NCI-H510A treated with DMSO at 0.1 percent for 48 hours (cell line): ENCODE measurements around the gene ATIC.
"Not testable (repeated sequence)": the region's sequence is repeated elsewhere in the genome, so short reads cannot be mapped to it uniquely, and the experiment has no call there.

Source experiments
- DNase-seq: peaks from one replicate; lab custom pipeline; 2025; lab: John Stamatoyannopoulos, UW

The ATIC gene

GRCh38 chr2:215315301-215315700, 3.4 kb downstream of the ATIC start:
- DNase-seq = no peak

DNA sequence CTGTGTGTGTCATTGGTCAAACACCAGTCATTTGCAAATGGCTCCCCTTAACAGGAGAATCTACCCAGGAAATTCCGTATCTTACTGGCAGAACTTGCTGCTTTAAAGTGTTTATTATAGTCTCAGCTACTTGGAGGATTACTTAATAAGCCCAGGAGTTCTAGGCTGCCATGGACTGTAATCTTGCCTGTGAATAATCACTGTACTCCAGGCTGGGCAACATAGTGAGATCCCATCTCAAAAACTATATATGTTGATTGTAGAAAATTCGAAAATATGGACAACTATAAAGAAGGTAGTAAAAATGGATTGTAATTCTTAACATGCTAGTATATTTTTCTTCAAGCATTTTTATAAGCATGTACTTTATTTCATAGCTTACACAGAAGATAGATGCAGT, 4.5 kb downstream of the ATIC start:
- DNase-seq = no peak

GRCh38 chr2:215319500-215319899, 7.6 kb downstream of the ATIC start:
- no peak for DNase-seq

GRCh38 chr2:215320102-215320501, 8.2 kb downstream of the ATIC start:
- DNase-seq = no peak

DNA sequence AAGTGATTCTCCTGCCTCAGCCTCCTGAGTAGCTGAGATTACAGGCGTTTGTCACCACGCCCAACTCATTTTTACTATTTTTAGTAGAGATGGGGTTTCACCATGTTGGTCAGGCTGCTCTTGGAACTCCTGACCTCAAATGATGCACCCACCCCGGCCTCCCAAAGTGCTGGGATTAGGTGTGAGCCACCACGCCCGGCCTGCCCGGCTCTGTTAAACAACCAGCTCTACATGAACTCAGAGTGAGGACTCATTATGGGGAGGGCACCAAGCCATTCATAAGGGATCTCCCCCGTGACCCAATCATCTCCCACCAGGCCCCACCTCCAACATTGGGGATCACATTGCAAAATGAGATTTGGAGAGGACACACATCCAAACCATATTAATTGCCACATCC, 8.8 kb downstream of the ATIC start:
- no peak for DNase-seq

- DNase-seq = no peak
These were observed 13.0 kb downstream of the ATIC start for GRCh38 chr2:215324811-215325210.

GRCh38 chr2:215328066-215328465, 16.2 kb downstream of the ATIC start:
- DNase-seq = no peak

GRCh38 chr2:215332872-215333595, 21.2 kb downstream of the ATIC start:
- DNase-seq = no peak

GRCh38 chr2:215338883-215339679, 27.2 kb downstream of the ATIC start:
- DNase-seq = no peak

- no peak for DNase-seq
These were observed 36.0 kb downstream of the ATIC start for GRCh38 chr2:215347878-215348277.

- DNase-seq = no peak
These were observed 40.7 kb downstream of the ATIC start for GRCh38 chr2:215352602-215353001.

DNA sequence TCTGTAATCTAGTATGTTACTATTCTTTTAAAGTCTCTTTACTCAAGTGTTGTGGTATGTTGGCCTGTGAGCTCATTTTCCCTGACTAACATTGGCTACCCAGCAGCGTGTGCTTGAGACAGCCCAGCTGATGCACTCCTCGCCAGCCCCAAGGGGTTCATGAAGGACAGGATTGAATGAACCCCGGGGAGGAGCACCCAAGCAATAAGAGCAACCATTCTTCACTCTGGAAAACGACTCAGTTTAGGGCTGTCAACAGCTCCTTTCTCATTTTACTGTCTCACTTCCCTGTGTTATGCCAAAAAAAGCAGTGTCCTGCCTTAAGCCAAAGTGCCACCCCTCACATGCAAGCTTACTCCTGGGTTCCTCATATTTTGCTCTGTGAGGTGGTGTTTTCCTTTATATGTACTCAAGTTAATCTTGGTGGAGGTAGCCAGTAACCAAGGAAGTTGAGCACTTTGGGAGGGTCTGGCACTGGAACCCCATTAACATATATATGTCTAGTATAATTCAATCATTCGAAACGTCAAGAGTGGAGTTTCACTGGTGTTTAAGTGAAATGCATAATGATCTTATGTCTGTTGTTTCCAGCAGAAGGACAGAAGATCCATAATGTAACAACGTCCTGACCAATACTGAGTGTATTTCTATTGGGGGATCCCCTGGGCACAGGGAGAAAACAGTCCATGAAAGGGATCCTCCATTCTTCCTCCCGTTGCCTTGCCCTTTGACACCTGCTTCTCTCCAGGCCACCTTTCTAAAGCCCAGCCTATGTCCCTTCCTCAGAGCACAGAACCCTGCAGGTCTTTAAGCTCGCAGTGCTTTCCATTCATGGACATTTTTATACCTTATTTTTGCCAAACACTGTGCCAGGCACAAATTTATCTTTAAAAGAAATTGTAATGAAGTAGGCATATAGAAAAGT, 43.2 kb downstream of the ATIC start:
- DNase-seq = no peak

DNA sequence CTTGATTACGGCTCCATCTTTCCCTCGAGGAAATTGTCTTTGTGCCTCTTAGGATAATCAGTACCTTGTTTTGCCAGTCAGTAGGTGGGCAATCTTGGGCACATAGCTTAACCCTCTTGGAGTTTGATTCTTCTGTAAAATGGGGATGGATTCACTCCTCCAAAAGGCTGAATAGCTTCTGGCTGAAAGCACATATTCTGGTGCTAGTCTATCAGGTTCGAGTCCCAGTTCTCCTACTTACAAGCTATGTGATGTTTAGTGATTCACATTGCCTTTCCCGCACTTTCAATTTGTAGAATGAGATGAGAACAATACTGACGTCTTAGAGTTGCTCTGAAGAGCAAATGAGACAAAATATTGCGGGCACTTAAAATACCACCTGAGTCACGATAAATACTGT, 43.9 kb downstream of the ATIC start:
- no peak for DNase-seq

GRCh38 chr2:215356334-215356947, 44.6 kb downstream of the ATIC start:
- no peak for DNase-seq

DNA sequence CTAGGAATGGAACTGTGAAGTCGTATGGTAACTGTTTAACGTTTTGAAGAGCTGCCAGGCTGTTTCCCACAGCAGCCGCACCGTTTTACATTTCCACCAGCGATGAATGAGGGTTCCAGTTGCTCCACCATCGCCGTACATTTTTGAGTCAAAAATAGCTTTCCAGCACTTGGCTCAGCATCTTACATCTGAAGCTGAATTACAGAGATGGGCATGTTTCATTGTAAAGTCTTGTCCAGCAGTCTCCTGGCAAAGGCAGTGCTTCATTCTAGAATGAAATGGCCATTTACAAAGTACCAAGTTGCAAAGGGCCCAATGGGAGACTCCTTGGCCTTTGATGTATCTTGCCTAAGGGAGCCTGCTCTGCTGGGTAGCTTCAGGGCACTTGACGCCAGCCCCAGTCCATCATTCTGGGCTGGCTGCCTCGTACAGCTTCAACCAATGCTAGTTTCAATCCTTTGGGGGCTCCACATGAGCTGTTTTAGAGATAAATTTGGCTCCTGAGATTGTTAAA, 45.1 kb downstream of the ATIC start:
- no peak for DNase-seq

- no peak for DNase-seq
These were observed 45.8 kb downstream of the ATIC start for GRCh38 chr2:215357660-215358059.

GRCh38 chr2:215358312-215358845, 46.5 kb downstream of the ATIC start:
- DNase-seq = no peak

DNA sequence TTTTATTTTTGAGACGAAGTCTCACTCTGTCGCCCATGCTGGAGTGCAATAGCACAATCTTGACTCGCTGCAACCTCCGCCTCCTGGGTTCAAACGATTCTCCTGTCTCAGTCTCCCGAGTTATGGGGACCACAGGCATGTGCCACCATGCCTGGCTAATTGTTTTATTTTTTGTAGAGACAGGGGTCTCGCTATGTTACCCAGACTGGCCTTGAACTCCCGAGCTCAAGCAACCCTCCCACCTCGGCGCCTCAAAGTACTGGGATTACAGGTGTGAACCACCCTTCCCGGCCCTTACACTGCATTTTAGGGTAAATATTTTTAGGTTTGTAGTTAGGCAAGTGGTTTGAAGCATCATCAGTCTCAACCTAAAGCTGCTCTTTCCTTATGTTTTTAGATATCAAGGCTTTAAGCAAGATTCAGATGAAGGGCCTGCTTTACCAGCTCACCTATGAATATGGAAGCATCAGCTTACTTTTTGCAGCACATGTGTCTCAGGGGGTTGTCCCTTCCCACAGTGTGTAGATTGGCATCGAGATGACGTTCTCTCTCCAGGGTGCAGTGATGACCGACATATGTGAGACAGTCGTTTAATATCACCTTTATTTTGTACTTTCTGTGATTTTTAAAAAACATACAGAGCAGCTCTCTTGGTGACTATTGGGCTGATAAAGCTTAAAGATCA, 47.2 kb downstream of the ATIC start:
- no peak for DNase-seq

DNA sequence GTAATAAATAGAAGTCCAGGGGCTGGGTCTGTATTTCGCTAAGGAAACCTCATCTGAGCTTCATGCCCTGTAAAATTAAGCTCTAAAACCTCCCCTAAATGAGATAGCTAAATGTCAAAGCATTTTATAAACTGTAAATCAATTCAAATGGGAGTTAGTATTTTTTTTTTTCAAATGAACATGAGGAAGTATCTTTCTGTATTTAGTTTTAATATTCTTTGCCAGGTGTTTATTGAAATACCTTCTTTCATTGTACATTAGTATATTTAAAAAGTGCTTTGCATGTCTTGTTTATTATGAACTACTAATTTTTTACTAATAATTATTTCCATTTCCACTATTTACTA, 47.7 kb downstream of the ATIC start:
- DNase-seq = no peak

DNA sequence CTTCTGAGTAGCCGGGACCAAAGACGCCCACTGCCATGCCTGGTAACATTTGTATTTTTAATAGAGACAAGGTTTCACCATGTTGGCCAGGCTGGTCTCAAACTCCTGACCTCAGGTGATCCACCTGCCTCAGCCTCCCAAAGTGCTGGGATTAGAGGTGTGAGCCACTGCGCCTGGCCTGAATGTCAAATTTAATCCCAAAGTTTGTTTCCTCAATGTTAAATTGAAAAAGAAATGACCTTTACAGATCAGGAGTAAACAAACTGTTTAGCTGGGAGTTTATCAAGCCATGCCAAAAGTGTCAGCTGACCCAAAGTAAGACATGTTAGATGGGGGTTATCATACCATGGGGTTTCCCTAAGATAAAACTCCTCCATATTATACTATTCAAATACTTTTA, 48.2 kb downstream of the ATIC start:
- not testable (repeated sequence) for DNase-seq

DNA sequence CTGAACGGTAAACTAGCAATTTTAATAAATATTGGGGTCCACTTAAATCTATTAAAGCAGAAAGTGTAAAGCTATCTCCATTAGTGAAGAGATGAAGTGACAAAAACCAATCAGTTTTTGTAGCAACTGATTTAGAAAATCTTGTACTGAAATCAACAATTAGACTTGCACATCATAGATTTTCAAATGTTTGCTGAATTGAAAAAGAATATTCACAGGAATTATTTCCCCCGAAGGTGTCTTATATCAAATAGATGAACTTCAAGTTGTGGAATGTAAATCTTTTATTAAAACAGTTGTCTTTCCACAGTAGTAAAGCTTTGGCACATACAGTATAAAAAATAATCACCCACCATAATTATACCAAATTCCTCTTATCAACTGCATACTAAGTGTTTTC, 48.7 kb downstream of the ATIC start:
- DNase-seq = no peak
